CD4-positive, alpha-beta T cell (primary cell): ENCODE measurements around the gene HP. TPM values are rescaled to one million over a fixed set of nuclear protein-coding genes. Genes with fewer than 3 reads are reported as not detected.
"Not testable (repeated sequence)": the region's sequence is repeated elsewhere in the genome, so short reads cannot be mapped to it uniquely, and the experiment has no call there.

Experiments used
- ATAC-seq: fragments of 200-7000 bp; cut with Tn5 transposase; one replicate; pipeline ENCODE4 v1.10.0; 2022; ENCODE audit warnings: mild to moderate bottlenecking; ENCODE audit not compliant: poor library complexity
- CTCF ChIA-PET: fragments of 350-600 bp; sonication (Branson Sonifier 250); formaldehyde crosslinking; loops from one replicate; lab custom pipeline; 2021; ENCODE audit warnings: antibody characterized with exemption, inconsistent platforms; lab: Charles Lee
- POLR2A ChIA-PET: fragments of 350-600 bp; sonication (Branson Sonifier 250); formaldehyde crosslinking; loops from one replicate; lab custom pipeline; 2021; ENCODE audit warnings: antibody characterized with exemption, inconsistent platforms; lab: Charles Lee
- DNase-seq, 14 experiments: peaks; one replicate each; pipeline ENCODE4 v3.0.0-alpha.2; 2013 to 2020; ENCODE audit warnings: mixed read lengths in 2 of 14
- H3K27ac ChIP-seq, 2 donors: one replicate each; pipeline versions ENCODE4 v1.5.1 to v1.7.0; 2013; ENCODE audit warnings: low read length in 2 of 2, low read depth in 1 of 2, mild to moderate bottlenecking in 1 of 2
- H3K27me3 ChIP-seq, 2 experiments: 1 replicate in 1 of 2; 2 replicates in 1 of 2; pipeline versions ENCODE4 v1.6.1 to v1.7.0; 2013; ENCODE audit warnings: low read length in 2 of 2, control low read depth in 1 of 2, mild to moderate bottlenecking in 1 of 2, moderate library complexity in 1 of 2; ENCODE audit not compliant: insufficient read depth in 2 of 2, control insufficient read depth in 1 of 2
- H3K36me3 ChIP-seq: one replicate; pipeline ENCODE4 v1.6.1; 2013; ENCODE audit warnings: low read length, control low read depth; ENCODE audit not compliant: insufficient read depth
- H3K4me1 ChIP-seq: one replicate; pipeline ENCODE4 v1.6.1; 2013; ENCODE audit warnings: low read length, control low read depth; ENCODE audit not compliant: insufficient read depth
- H3K4me3 ChIP-seq: one replicate; pipeline ENCODE4 v1.5.1; 2013; ENCODE audit warnings: mild to moderate bottlenecking, low read length, moderate library complexity
- H3K9me3 ChIP-seq, 2 experiments: 1 replicate in 1 of 2; 2 replicates in 1 of 2; pipeline versions ENCODE4 v1.6.1 to v1.7.0; 2013; ENCODE audit warnings: low read length in 2 of 2, mild to moderate bottlenecking in 2 of 2, control low read depth in 1 of 2, moderate library complexity in 1 of 2; ENCODE audit not compliant: control insufficient read depth in 1 of 2, insufficient read depth in 1 of 2
- H3K27ac Mint-ChIP-seq: one replicate; pipeline ENCODE4 v1.8.0; 2020; ENCODE audit warnings: mixed read lengths
- H3K27me3 Mint-ChIP-seq: one replicate; pipeline ENCODE4 v1.8.0; 2021; ENCODE audit warnings: mixed read lengths
- H3K36me3 Mint-ChIP-seq: one replicate; pipeline ENCODE4 v1.8.0; 2021; ENCODE audit warnings: low read depth, mixed read lengths
- H3K4me1 Mint-ChIP-seq: one replicate; pipeline ENCODE4 v1.8.0; 2021; ENCODE audit warnings: low read depth, mixed read lengths
- H3K4me3 Mint-ChIP-seq: one replicate; pipeline ENCODE4 v1.8.0; 2020; ENCODE audit warnings: mild to moderate bottlenecking, mixed read lengths
- H3K9me3 Mint-ChIP-seq: one replicate; pipeline ENCODE4 v1.8.0; 2020; ENCODE audit warnings: mixed read lengths
- CTCF ChIP-seq: fragments of 200-600 bp; IDR thresholded peaks from one replicate; pipeline ENCODE4 v1.8.0; 2022; ENCODE audit warnings: antibody characterized with exemption, mild to moderate bottlenecking
- intact Hi-C, 2 experiments: fragments of 100-400 bp; cut with DNase I in 1 of 2; cut with micrococcal nuclease in 1 of 2; formaldehyde crosslinking; loops; one replicate each; pipeline versions ENCODE4 v1.15.1 to v1.9.0; 2023 to 2025; cut with DNase I, micrococcal nuclease
- polyA plus RNA-seq, 2 donors: library from polyadenylated mRNA; unstranded; fragments of 120-200 nt; gene quantifications; one replicate each; pipeline ENCODE4 v1.2.1, GENCODE V29; 2013
- total RNA-seq, 174 experiments: library from RNA in 2 of 174; stranded (reverse) in 2 of 174; gene quantifications; one replicate each; pipeline ENCODE4 v1.2.3 and lab custom pipeline; 2021 to 2026

The HP gene, protein sequence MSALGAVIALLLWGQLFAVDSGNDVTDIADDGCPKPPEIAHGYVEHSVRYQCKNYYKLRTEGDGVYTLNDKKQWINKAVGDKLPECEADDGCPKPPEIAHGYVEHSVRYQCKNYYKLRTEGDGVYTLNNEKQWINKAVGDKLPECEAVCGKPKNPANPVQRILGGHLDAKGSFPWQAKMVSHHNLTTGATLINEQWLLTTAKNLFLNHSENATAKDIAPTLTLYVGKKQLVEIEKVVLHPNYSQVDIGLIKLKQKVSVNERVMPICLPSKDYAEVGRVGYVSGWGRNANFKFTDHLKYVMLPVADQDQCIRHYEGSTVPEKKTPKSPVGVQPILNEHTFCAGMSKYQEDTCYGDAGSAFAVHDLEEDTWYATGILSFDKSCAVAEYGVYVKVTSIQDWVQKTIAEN
- total RNA-seq = not detected
- 0.66 TPM for polyA plus RNA-seq (2013, experiment 1 of 2)
- polyA plus RNA-seq (2013, experiment 2 of 2) = 0.76 TPM
- 0 to 0.29 (median 0) reads per million in 172 experiments for total RNA-seq (lab: John Stamatoyannopoulos, UW)

DNA sequence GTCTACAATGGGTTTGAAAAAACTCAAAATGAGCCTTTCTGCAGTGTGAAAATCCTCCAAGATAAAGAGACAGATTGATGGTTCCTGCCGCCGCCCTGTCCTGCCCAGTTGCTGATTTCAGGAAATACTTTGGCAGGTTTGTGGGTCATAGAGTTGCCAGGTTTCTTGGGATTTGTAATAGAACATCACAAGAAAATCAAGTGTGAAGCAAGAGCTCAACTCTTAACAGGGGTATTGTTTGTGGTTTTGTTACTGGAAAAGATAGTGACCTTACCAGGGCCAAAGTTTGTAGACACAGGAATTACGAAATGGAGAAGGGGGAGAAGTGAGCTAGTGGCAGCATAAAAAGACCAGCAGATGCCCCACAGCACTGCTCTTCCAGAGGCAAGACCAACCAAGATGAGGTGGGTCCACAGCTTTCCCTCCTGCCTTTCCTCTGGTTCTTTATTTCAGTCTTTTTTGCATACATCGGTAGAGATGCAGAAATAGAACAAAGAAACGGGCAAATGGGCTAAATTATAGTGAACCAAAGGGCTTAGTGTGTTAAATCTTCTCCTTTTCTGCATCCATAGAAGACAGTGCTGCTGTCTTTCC lies at the start of gene HP:
Gene HP (plus strand): TSS at position 252 of the 594 bp plus-strand sequence. CDS start 148 bp downstream, at position 400.
- not testable (repeated sequence) for H3K36me3 Mint-ChIP-seq

DNA sequence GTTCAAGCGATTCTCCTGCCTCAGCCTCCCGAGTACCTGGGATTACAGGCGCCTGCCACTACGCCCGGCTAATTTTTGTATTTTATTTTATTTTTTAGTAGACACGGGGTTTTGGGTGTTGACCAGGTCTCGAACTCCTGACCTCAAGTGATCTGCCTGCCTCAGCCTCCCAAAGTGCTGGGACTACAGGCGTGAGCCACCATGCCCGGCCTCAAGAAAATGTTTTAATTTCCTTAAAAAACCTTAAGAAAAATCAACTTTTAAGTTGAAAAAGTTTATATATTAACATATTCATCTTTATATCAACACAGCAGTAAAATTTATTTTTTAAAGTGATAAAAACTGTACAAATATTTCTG lies 46.3 kb upstream of the HP start:
- H3K27me3 Mint-ChIP-seq, DNase-seq, ATAC-seq, CTCF ChIA-PET, H3K27ac Mint-ChIP-seq, POLR2A ChIA-PET, H3K27ac ChIP-seq, H3K9me3 ChIP-seq, H3K36me3 ChIP-seq, H3K9me3 Mint-ChIP-seq, H3K27me3 ChIP-seq: not testable (repeated sequence)
- intact Hi-C loops = loop anchor here (2.0 to 5.0 kb wide), 7 partner anchors 126 to 1486 kb away; partner anchors contain the start of genes AP1G1 (in 2 of the 2), COG4 (in 1 of the 2), SF3B3 (in 1 of the 2) and ZNF23 (in 1 of the 2)
- peaks cover 12% of the 10 kb centered on the region for H3K4me1 Mint-ChIP-seq
- peaks cover 18% of the 10 kb centered on the region for H3K4me1 ChIP-seq
- peak overlapping the region; percentile 96 for H3K4me3 Mint-ChIP-seq
- peaks cover 11% of the 10 kb centered on the region for H3K36me3 Mint-ChIP-seq
- H3K4me3 ChIP-seq = peak overlapping the region; percentile 99

More for the DNA sequence above, at the start of gene HP:
- POLR2A ChIA-PET, H3K4me1 Mint-ChIP-seq, H3K27me3 Mint-ChIP-seq, CTCF ChIA-PET, H3K36me3 ChIP-seq, H3K9me3 Mint-ChIP-seq, H3K4me3 ChIP-seq, H3K4me3 Mint-ChIP-seq, ATAC-seq, H3K4me1 ChIP-seq, H3K9me3 ChIP-seq, H3K27ac Mint-ChIP-seq, DNase-seq, H3K27ac ChIP-seq, intact Hi-C loops, H3K27me3 ChIP-seq: not testable (repeated sequence)

DNA sequence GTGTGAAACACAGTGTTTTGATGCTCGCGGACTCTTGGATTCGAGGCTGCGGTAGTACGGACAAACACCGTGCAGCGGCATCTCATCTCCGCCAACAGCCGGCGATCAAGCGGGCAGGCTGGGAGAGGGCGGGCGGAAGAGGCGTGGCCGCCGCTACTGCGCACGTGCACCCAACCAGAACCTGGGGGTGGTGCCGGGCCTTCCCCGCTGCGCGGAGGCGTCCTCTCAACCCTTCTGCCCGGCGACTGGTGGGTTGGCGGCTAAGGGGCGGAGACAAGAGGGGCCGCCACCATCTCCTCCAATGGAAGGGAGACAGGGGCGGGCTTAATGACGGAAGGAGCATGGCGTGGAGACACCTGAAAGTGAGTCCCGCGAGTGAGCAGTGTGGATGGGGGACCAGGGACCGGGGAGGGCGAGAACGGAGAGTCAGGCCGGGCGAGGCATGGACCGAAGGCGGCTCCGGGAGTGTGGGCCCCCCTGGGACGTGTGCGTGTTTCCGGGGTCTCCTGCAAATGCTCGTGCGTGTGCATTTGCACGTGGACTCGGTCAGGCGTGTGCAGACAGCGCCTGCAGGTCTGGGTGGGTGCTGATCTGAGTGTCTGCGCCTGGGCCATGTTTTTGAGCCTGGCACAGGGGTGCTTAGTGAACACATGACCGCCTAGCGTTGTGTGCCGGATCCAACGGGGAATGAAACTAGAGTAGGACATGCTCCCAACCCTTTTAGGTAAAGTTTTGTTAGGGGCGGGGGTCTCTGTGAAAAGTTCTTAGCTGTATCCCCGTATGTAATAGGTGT lies 45.7 kb upstream of the HP start, which contains the start of gene DHODH:
Gene DHODH (plus strand): TSS at position 321 of the 793 bp plus-strand sequence. CDS start 21 bp downstream, at position 342.
- Mint-ChIP-seq H3K36me3 (peaks cover 17% of the 10 kb centered on the region), H3K27me3 (no peaks in the 10 kb centered on the region), H3K4me1 (peaks cover 12% of the 10 kb centered on the region), H3K4me3 (peak within 1 kb of the TSS; percentile 96), H3K9me3 (no peaks in the 10 kb centered on the region), H3K27ac (peak within 1 kb of the TSS; percentile 73)
- CTCF ChIA-PET = no interaction called here
- Histone ChIP-seq H3K36me3 (peaks cover 8% of the 10 kb centered on the region), H3K4me1 (peaks cover 19% of the 10 kb centered on the region), H3K9me3 (no peaks in the 10 kb centered on the region), H3K27me3 (no peaks in the 10 kb centered on the region), H3K27ac (peak within 1 kb of the TSS; percentile 29 to 58), H3K4me3 (peak within 1 kb of the TSS; percentile 99)
- peak; percentile 99 for ATAC-seq
- no peak for TF ChIP-seq CTCF
- DNase-seq = peak; percentile 94 to 99 (median 97)
- POLR2A ChIA-PET = no interaction called here
- intact Hi-C loops = loop anchor here (1.0 to 5.0 kb wide), 8 partner anchors 85 to 1486 kb away; partner anchors contain the start of genes AP1G1 (in 2 of the 2), COG4 (in 1 of the 2), DHX38 (in 1 of the 2) and SF3B3 (in 1 of the 2)
